Measurements from ENCODE around the gene IRF8.
A peak's percentile ranks its signal among the peaks of the same experiment; 100 is the strongest.
"Not testable (repeated sequence)": the region's sequence is repeated elsewhere in the genome, so short reads cannot be mapped to it uniquely, and the experiment has no call there.

IRF8 gene

DNA sequence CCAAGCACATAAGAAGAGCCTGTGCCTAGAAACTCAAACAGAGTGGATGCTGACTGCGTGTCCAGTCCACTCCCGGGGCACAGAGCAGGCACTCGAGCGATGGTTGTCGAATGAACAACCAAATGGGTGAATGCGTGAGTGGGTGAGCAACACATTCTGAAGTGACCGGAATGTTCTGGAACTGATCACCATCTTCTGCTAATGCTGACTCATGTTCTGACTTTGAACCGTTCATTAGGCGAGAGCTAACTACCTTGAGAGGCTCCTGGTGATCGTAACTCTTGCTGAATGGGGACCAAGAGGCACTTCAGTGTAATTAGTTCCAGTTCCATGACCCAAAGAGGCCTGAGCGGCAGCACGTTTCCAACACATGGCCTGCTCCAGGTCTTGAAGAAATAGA, 37.9 kb downstream of the IRF8 start:
- DNase-seq: no peak

- DNase-seq: no peak
Measured at GRCh38 chr16:85940214-85940613, 41.3 kb downstream of the IRF8 start.

DNA sequence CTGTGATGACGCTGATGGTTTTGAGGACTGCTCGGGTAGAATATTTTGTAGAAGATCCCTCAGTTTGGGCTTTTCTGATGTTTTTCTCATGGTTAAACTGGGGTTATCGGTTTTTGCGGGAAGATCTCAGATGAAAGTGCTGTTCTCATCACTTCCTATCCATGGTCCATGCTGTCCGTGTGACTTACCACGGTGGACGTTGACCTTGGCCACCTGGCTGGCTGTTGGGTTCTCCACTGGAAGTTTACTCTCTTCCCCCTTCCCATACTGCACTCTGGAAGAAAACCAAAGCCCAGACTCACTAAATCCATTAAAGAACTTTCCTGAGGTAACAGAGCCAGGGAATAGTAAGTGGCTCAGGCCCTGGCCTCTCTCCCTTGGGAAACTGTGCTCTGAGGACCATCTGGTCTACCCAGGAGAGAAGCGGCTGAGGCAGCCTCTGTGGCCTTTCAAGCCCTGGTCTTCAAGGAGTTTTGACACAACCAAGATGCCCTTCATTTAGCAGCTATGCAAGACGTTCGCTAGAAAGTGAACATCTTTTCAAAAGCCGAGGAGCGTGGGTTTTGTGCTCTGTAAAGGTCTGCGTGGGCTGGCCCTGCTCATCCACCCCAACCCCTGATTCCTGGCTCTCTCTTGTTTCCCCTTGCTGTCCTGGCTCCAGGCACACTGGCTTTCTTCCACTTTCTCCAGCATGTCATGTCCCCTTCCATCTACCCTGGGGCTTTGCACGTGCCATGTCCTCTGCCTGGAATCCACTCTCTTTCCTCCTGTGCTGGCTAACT, 43.1 kb downstream of the IRF8 start:
- no peak for DNase-seq

DNA sequence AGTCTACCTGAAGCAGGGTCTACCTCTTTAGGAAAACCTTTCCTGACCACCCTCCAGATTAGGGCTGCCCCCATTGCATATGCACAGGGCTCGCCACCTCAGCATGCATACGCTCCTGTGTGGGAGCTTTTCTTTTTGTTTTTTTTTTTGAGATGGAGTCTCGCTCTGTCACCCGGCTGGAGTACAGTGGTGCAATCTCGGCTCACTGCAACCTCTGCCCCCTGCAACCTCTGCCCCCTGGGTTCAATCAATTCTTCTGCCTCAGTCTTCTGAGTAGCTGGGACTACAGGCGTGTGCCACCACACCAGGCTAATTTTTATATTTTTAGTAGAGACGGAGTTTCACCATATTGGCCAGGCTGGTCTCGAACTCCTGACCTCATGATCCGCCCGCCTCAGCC, 43.7 kb downstream of the IRF8 start:
- not testable (repeated sequence) for DNase-seq

GRCh38 chr16:85943711-85944110, 44.7 kb downstream of the IRF8 start:
- DNase-seq: peak; percentile 86

DNA sequence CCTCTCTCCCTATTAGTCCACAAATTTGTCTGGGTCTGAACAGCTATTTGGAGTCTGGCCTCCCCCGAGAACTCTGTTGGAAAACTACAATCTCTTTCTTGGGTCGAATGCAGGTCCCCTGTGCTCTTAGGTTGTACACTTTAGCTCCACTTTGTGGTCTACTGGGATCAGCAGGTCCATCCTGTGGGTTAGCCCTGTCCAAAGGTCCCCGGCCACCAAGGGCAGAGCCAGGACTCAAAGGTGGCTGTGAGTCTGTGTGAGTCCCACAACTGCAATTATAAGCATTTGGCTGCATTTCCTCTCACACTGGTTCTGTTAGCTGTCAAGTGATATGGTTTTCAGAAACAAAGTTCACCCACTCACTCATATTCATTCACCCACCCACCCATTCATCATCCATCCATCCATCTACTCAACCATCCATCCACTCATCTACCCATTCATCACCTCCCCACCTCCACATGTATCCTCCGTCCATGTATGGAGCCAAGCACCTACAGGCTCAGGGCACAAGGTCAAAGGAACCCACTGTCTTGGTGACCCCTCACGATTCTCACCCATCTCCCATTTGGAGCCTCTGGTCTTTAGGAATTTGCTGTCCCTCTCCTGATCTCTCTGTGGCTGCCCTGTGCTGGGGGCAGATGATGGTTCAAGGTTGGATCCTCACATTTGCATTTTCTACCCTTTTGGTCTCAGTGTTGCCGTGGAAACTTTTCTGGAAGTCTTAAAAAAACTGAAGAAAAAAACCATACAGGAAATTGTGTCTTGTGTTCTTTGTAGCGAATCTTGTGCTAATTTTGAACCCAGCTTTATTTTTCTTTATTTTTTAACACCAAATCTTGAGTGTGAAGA, 45.8 kb downstream of the IRF8 start:
- DNase-seq: no peak

DNA sequence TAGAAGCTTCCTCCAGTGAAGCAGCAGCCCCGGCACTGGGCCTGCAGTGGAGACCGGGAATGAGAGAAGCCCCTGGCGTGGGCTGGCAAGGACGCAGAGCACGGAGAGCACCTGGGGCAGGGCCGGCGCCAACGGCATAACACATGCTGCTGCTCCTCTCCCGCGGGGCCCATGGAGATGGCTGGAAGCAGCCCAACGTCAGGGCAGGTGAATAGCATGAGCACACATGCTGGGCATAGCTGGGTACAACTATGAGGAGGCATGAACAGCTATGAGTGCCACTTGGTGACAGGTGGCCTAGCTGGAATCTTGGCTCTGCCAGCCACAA, 46.4 kb downstream of the IRF8 start:
- DNase-seq: no peak

DNA sequence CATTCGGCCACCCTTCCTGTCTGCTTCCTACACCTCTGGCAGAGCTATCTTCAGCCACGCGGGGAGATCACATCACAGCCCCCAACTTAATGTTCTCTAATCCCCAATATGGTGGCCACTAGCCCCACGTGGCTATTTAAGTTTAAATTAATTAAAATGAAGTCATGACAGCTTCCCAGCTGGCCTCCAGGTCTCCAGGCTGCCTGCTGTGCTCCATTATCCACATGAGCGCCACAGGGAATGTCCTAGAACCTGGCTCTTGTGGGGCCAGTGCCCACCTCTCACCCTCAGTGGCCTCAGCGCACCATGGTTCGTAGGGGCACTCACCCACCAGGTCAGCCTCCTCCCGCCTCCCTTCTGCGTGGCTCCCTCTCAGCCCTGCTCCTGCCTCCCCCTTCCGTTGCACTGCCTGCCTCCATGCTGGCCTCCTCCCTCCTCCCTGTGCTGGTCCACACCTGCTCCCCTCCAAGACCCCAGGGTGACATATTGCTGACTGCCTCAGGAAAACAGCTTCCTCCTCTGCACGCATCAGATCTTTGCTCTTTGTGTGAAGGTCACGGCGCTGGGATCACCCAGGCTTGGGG, 47.7 kb downstream of the IRF8 start:
- DNase-seq: no peak

DNA sequence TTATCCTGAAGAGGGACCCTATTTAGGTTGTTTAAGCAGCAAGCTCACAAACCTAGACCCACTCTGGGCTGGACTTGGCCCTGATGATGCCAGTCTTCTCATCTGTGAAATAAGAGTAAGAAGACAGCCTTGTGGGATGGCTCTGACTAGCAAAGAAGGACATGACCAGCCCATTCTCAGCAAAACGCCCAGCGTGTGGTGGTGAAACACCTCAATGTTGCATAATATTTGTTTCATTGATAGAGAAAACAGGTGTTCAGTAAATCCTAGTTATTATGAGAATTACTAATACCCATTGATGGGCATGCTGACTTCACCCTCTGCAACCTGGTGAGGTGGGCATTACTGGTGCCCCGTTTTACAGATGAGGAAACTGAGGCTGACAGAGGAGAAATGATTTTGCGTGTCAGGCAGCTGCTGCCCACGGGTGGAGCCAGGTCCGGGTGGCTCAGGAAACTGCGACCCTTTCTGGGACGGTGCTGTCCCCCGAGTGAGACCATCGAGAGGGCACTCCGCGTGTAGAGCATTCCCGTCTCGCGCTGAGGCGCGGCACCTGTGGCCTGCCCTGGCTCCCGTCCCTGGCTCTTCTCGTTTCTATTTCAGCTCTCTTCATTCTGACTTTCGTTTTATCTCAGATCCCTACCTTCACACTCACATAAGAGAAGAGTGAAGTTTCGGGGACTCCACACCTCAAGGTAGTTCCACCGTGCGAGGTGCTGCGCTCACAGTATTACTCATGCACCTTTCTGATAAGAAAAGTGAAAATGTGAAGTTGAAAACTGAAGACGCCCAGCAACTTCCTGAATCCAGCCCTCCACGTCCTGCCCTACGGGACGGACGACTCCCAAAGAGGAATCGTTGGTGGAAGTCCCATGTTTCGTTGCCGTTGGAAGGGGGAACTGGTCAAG, 48.5 kb downstream of the IRF8 start:
- peak; percentile 27 for DNase-seq

- DNase-seq: peak; percentile 81
Measured at GRCh38 chr16:85948138-85948509, 49.2 kb downstream of the IRF8 start.

GRCh38 chr16:85948616-85949265, 49.8 kb downstream of the IRF8 start:
- DNase-seq: peak; percentile 82

- DNase-seq: no peak
Measured at GRCh38 chr16:85950136-85950918, 51.4 kb downstream of the IRF8 start.

GRCh38 chr16:85952197-85952596, 53.2 kb downstream of the IRF8 start:
- DNase-seq: no peak

- no peak for DNase-seq
Measured at GRCh38 chr16:85952811-85953210, 53.8 kb downstream of the IRF8 start.

DNA sequence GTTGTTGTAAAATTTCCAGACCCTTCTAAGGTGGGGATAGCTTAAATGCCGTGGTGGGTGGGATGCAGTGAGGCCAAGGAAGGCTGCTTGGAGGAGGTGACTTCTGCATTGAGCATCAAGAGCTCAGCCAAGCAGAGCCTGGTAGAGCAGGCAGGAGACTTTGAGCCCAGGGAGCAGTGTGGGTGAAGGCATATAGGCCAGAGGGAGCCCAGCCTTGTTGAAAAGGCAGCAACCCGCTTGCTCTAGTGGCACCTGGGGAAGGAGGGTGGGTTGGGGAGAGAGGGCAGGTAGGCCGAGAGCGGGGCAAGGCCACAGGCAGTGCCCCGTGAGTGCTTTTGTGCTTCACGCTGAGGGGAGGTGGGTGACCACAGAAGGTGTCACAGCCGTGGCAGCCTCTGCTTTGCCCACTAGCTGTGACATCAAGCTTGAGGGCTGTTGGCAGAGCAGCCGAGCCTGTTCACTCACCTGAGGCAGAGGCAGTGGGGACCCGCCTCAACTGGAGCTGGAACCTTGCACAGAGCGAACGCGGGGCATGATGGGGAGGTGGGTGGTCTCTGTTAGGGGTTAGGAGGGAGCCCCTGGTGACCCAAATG, 56.1 kb downstream of the IRF8 start:
- DNase-seq: no peak

DNA sequence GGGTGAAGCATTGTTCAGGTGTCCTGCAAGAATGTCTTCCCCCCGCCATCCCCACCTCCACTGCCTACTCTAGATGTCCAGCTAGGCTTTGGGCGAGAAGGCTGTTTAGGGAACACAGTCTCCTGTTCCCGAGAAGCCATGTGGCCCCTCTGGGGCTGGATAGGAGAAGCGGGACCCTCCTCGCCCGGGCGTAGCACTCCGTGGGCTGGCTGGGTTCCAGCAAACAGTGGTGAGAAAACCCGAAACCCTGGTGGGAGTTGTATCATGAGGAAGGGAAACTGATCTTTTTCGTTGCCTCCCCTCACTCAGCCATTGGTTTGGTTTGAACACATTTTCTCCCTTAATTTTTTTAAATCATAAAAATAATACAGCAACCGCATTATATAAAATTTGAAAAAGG, 56.6 kb downstream of the IRF8 start:
- DNase-seq: peak; percentile 63

DNA sequence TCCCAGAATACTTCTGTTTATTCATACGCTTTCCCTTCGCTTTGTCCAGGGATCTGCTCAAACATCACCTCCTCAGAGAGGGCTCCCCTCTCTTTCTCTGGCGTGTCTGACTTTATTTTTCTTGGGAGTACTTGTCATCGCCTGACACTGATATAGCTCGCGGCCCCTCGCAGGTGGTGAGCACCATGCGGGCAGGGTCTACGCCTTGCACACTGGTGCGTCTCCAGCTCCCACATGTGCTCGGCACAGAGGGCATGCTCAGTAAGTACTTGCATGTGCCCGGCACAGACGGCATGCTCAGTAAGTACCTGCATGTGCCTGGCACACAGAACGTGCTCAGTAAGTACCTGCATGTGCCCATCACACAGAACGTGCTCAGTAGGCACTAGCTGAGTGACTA, 57.5 kb downstream of the IRF8 start:
- no peak for DNase-seq

GRCh38 chr16:85958731-85959130, 59.8 kb downstream of the IRF8 start:
- DNase-seq: no peak

GRCh38 chr16:85959686-85960085, 60.7 kb downstream of the IRF8 start:
- DNase-seq: no peak

DNA sequence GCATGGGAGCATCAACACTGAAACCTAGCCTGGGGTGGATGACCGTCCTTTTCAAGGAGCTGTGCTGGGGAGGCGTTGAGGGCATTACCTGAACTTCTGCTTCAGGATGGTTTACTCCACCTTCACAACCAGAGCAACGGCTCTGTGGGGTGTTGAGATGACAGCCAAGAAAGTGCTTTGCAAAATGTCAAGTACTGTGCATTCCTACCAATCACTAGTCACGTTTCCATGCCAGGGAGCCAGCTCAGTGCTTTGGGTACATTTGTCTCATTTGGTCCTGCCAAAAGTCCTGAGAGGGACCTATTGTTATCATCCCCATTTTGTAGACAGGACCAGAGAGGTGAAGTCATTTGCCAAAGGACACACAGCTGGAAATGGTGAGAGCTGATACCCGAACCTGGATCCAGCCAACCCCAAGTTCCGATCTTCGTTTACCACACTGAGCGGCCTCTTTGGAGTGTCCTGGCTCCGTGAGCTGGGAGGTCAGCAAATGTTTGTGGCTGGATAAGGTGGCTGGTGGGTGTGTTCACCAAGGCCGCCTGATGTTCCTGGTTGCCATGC, 61.6 kb downstream of the IRF8 start:
- no peak for DNase-seq
